G401 (cell line): ENCODE data around the gene CCDC146. TPM values are rescaled to one million over a fixed set of nuclear protein-coding genes. Genes with fewer than 3 reads are reported as not detected.
A peak's percentile ranks its signal among the peaks of the same experiment; 100 is the strongest.
"Not testable (repeated sequence)": the region's sequence is repeated elsewhere in the genome, so short reads cannot be mapped to it uniquely, and the experiment has no call there.

Experiments
- DNase-seq: peaks from one replicate; pipeline ENCODE4 v3.0.0-alpha.2; 2015; ENCODE audit warnings: low spot score
- in situ Hi-C: cut with HindIII; loops from 2 replicates; pipeline ENCODE4 v1.10.0; 2016; ENCODE audit warnings: low sequenced_read_pairs, mixed read lengths
- total RNA-seq: library from RNA; depleted of rRNA; stranded (reverse); fragments of >200 nt; shearing (Covaris generic); gene quantifications from 2 replicates; pipeline ENCODE4 v1.2.3, GENCODE V29; 2014; rRNA removed

The CCDC146 gene, protein sequence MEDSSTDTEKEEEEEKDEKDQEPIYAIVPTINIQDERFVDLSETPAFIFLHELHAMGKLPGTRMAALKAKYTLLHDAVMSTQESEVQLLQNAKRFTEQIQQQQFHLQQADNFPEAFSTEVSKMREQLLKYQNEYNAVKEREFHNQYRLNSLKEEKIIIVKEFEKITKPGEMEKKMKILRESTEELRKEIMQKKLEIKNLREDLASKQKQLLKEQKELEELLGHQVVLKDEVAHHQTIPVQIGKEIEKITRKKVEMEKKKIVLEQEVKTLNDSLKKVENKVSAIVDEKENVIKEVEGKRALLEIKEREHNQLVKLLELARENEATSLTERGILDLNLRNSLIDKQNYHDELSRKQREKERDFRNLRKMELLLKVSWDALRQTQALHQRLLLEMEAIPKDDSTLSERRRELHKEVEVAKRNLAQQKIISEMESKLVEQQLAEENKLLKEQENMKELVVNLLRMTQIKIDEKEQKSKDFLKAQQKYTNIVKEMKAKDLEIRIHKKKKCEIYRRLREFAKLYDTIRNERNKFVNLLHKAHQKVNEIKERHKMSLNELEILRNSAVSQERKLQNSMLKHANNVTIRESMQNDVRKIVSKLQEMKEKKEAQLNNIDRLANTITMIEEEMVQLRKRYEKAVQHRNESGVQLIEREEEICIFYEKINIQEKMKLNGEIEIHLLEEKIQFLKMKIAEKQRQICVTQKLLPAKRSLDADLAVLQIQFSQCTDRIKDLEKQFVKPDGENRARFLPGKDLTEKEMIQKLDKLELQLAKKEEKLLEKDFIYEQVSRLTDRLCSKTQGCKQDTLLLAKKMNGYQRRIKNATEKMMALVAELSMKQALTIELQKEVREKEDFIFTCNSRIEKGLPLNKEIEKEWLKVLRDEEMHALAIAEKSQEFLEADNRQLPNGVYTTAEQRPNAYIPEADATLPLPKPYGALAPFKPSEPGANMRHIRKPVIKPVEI
- total RNA-seq: 0.61 TPM in 1 of 2 replicates, not detected in the other

DNA sequence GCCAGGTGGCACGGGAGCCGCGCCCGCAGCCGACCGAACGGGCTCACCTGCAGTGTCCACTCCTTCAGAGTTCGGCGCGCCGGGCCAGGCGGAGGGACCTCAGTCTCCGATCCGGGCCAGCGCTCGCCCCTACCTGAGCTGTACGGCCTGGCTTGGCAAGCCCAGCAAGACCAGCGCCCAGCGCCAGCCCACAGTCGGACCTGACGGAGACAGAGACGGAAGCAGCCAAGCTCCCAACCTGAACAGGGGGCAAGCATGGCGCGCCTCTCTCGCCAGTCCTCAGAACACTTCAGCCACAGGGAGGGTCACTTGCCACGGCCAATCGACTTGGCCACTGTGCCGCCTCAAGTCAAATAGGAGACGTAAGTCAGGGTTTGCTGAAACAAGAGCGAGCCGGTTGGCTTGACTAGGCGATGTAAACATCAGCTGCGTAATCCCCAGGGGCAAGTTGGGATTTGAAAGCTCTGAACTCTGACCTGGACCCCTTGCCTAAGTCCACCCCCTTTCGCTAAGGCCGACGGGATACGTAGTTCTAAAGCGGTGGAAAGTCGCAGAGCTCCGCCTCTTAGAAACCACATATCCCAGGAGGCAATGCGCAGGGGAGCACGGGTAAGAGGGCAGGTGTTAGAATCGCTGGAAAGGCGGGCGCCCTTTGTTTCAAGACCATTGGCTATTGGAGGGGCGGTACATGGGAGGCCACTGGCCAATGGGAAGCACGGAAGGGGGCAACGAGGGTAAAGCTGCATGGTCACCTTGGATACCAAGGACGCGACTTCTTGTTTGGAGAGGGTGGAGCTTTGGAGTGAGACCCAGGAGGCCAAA, at the start of gene CCDC146:
Gene CCDC146 (plus strand): TSS at position 756 of the 822 bp plus-strand sequence. CDS start 45,054 bp downstream, outside the sequence.
- peak; percentile 100 for DNase-seq
- in situ Hi-C loops: not testable (repeated sequence)

- in situ Hi-C loops, DNase-seq: not testable (repeated sequence)
Observed at GRCh38 chr7:77074786-77075396, 47.5 kb upstream of the CCDC146 start.

DNA sequence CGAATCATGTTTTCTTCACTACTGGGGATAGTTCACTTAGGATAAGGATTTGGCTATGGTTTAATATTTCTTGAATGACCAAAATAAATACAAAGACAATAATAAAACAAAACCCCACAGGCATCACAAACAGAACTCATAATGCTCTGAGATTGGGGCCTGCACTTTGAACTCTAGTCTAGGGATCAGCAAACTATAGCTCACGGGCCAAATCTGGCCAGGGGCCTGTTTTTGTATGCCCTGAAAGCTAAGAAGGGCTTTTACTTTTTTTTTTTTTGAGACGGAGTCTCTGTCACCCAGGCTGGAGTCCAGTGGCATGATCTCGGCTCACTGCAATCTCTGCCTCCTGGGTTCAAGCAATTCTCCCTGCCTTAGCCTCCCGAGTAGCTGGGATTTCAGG, 45.4 kb upstream of the CCDC146 start:
- in situ Hi-C loops, DNase-seq: not testable (repeated sequence)

GRCh38 chr7:77079112-77079511, 43.3 kb upstream of the CCDC146 start:
- in situ Hi-C loops, DNase-seq: not testable (repeated sequence)

DNA sequence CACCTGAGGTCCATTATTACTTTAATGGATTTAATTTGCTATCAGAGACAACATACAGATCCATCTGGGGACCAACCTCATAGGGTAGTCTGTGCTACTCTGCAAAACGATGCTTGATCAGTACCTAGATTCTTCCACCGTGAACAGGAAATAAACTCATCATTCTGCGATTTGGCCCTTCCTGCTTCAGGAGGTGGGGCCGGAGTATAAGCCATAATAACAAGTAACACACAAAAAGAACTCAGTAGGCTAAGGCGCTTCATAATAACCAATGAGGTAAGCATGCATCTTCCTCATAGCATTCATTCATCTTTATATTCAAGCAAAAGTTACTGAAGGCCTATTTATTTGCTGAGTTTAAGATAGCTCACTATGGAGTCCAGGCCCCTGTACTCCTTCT, 42.8 kb upstream of the CCDC146 start:
- in situ Hi-C loops, DNase-seq: not testable (repeated sequence)

DNA sequence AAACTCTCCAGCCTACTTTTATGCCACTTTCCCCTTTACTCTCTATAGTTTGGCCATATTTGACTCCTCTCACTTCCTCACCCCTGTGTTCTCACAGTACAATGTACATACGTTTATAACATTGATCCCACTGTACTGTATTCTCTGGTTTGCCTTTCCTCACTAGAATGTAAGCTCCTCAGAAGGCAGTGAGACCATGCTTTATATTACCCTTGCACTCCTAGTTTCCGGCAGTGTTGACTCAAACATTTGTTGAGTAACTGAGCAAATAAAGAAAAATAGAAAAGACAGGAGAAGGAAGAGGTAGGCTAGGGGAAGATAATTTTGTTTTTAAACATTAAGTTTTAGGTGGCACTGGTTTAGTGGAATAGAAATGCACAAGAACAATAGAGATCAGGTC, 42.2 kb upstream of the CCDC146 start:
- in situ Hi-C loops: not testable (repeated sequence)

DNA sequence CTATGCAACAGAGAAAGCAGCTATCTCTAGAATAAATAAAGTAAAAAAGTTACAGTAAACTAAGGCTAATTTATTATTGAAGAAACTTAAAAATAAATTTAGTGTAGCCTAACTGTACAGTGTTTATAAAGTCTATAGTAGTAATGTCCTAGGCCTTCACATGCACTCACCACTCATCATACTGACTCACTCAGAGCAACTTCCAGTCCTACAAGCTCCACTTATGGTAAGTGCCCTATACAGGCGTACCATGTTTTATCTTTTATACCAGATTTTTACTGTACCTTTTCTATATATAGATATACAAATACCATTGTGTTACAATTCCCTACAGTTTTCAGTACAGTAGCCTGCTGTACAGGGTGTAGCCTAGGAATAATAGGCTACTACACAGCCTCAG, 40.2 kb upstream of the CCDC146 start:
- DNase-seq, in situ Hi-C loops: not testable (repeated sequence)

More for the DNA sequence above, 42.2 kb upstream of the CCDC146 start:
- DNase-seq: not testable (repeated sequence)

DNA sequence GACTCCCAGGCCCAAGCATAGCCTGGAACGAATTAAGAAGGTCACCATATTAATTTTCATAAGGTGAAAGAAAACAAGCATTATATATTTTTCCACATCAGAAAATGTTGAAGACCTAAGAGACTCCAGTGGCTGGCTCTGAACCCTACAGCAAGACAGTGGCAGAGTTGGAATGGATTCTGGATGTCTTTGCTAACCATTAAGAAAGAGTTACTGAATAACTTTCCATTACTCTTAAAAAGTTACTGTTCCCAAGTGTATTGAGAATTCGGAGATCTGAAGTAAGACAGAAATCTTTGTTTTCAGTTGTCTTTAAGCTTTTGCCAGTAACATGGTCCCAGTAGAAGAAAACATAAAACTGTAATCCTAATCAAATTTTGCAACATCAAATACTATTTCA, 30.1 kb upstream of the CCDC146 start:
- DNase-seq, in situ Hi-C loops: not testable (repeated sequence)

DNA sequence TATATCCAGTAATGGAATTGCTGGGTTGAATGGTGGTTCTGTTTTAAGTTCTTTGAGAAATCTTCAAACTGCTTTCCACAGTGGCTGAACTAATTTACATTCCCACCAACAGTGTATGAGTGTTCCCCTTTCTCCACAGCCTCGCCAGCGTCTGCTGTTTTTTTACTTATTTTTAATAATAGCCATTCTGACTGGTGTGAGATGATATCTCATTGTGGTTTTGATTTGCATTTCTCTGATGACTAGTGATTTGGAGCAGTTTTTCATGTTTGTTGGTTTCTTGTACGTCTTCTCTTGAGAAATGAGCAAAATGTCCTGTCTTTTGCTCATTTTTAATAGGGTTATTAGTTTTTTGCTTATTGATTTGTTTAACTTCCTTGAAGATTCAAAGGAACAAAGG, 21.9 kb upstream of the CCDC146 start:
- in situ Hi-C loops, DNase-seq: not testable (repeated sequence)

DNA sequence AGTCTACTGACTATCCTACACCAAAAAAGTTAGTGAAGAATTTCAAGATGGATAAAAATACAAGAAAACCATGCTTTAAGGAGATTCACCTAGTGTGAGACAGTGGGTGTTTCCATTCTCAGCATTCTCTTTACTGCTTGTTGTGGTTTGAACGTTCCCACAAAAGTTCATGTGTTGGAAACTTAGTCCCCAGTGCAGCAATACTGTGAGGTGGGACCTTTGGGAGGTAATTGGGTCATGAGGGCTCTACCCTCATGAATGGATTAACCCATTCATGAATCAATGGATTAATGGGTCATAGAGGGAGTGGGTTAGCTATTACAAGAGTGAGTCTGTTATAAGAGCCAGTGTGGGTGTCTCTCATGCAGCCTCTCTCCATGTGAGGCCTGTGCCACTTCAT, 21.2 kb upstream of the CCDC146 start:
- DNase-seq, in situ Hi-C loops: not testable (repeated sequence)

DNA sequence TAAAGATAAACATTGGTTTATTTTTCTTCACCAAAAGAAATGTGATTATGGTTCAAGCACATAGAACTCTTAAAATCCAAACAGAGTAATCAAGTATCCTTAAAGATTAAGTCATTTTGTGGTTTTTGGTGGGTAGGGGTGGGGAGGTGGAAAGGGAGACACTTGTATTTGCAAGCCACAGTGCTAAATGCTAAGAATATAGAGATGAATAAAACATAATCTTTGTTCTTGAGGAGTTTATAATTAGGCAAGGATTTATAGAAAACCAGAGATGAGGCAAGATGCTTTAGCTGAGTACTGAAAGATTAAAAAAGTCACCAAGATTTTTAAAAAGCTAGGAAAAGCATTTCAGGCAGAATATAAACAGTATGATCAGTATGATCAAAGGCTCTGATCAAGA, 19.7 kb upstream of the CCDC146 start:
- DNase-seq: not testable (repeated sequence)

DNA sequence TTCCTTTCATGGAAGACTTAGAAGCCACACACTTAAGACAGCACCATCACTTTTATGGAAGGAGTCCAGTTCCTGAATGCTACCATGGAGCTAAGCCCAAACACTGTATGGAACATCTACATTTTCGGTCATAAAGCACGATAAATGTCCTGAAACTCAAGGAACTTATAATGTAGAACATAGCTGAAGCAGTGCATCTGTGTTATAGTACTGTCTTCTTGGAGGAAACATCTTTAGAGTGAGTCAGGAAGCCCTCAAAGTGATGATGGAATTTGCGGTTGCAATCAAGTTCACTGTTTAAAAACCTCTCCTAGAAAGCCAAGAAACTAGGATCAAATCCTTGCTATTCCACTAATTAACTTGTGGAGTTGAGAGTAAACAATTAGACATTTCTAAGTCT, 16.5 kb upstream of the CCDC146 start:
- DNase-seq, in situ Hi-C loops: not testable (repeated sequence)

More for the DNA sequence above, 19.7 kb upstream of the CCDC146 start:
- in situ Hi-C loops: not testable (repeated sequence)

GRCh38 chr7:77107659-77108058, 14.8 kb upstream of the CCDC146 start:
- DNase-seq, in situ Hi-C loops: not testable (repeated sequence)

DNA sequence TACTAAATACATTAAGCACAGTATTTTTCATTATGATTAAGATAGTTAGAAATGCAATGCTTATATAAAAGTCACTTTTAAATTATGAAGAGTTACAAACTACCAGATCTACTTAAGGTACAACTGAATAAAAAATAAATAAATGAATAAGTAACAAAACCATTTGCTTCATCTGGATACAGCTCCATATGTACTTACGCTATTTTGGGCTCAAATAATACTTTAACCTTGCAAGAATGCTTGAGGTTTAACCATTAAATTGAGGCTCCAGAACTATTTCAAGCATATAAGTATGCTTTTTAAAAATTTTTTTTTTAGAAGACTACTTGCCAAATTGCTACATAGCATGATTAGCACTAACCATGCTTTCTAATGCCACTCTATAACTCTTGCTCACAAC, 14.1 kb upstream of the CCDC146 start:
- DNase-seq, in situ Hi-C loops: not testable (repeated sequence)

GRCh38 chr7:77112719-77113306, 9.6 kb upstream of the CCDC146 start:
- in situ Hi-C loops: not testable (repeated sequence)
- peak; percentile 4 for DNase-seq

- DNase-seq, in situ Hi-C loops: not testable (repeated sequence)
Observed at GRCh38 chr7:77125486-77125885, 3.1 kb downstream of the CCDC146 start.

DNA sequence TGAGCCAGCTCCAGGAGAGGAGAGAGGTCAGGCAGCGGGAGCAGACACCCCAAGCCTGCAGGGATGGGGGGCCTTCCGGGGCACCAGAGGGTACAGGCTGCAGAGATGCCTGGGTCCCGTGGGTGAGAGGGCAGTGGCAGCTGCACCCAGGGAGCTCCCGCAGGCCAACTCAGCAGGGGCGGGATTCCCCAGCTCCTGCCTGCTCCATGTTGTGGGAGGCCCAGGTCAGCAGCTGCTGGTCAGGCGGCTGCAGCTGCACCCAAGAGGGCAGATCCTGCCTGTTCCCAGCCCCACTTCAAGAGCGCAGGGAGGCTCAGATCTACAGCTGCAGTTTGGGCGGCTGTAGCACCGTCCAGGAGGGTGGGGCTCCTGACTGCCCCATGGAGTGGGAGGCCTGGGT, 4.6 kb downstream of the CCDC146 start:
- in situ Hi-C loops, DNase-seq: not testable (repeated sequence)
